Left ventricle myocardium inferior (tissue), 1 donor: ENCODE results near the gene NAA38. TPM values are rescaled to one million over a fixed set of nuclear protein-coding genes. Genes with fewer than 3 reads are reported as not detected.

Experiments
- DNase-seq: peaks from one replicate; pipeline ENCODE4 v3.0.0-alpha.2; 2020
- H3K27ac ChIP-seq: fragments of 200-600 bp; replicated peaks from 2 replicates; pipeline ENCODE4 v1.8.0; 2021
- H3K27me3 ChIP-seq: fragments of 200-600 bp; 2 replicates; pipeline ENCODE4 v1.8.0; 2021; ENCODE audit warnings: low read depth
- H3K36me3 ChIP-seq: fragments of 200-600 bp; 2 replicates; pipeline ENCODE4 v1.8.0; 2021
- H3K4me1 ChIP-seq: fragments of 200-600 bp; 2 replicates; pipeline ENCODE4 v1.8.0; 2021
- H3K4me3 ChIP-seq: fragments of 200-600 bp; 2 replicates; pipeline ENCODE4 v1.8.0; 2021; ENCODE audit warnings: mild to moderate bottlenecking, moderate library complexity
- H3K9me3 ChIP-seq: fragments of 200-600 bp; replicated peaks from 2 replicates; pipeline ENCODE4 v1.8.0; 2021
- CTCF ChIP-seq: fragments of 200-600 bp; IDR thresholded peaks from 2 replicates; pipeline ENCODE4 v1.8.0; 2021; ENCODE audit warnings: antibody characterized with exemption, mild to moderate bottlenecking, borderline replicate concordance
- intact Hi-C: fragments of 100-400 bp; cut with micrococcal nuclease; formaldehyde crosslinking; loops from one replicate; pipeline ENCODE4 v1.11.0; 2022
- total RNA-seq: library from RNA; stranded (reverse); fragmentation: NEBNext Ultra II Directional; extraction: Animal tissue kit (Norgen Biotek cat#: 25700); gene quantifications from one replicate; pipeline ENCODE4 v1.2.1, GENCODE V29; 2021
- donor health status: DM: no; HTN: yes; CAD: no; lungs with severe emphysema.

The NAA38 gene
- total RNA-seq, 1 donor from 2014 or later = 89.8 TPM

GRCh38 chr17:7844292-7845154, 12.8 kb downstream of the NAA38 start:
- H3K9me3 ChIP-seq = no peaks in the 10 kb centered on the region
- H3K27me3 ChIP-seq = no peaks in the 10 kb centered on the region
- intact Hi-C loops = no loop called here
- peak; percentile 88 for DNase-seq
- peaks cover 66% of the 10 kb centered on the region for H3K4me1 ChIP-seq
- peaks cover 37% of the 10 kb centered on the region for H3K36me3 ChIP-seq
- H3K27ac ChIP-seq = peak overlapping the region; percentile 96
- TF ChIP-seq CTCF = no peak
- peak overlapping the region; percentile 80 for H3K4me3 ChIP-seq

GRCh38 chr17:7843536-7844291, 13.6 kb downstream of the NAA38 start:
- peaks cover 29% of the 10 kb centered on the region for H3K36me3 ChIP-seq
- peaks cover 74% of the 10 kb centered on the region for H3K4me1 ChIP-seq
- DNase-seq = peak; percentile 83
- no peaks in the 10 kb centered on the region for H3K27me3 ChIP-seq
- peak overlapping the region; percentile 96 for H3K27ac ChIP-seq
- no peaks in the 10 kb centered on the region for H3K9me3 ChIP-seq
- intact Hi-C loops = no loop called here
- peak overlapping the region; percentile 80 for H3K4me3 ChIP-seq
- TF ChIP-seq CTCF = no peak

GRCh38 chr17:7843257-7843535, 14.2 kb downstream of the NAA38 start:
- H3K27ac ChIP-seq = peak overlapping the region; percentile 96
- H3K36me3 ChIP-seq = peaks cover 25% of the 10 kb centered on the region
- peak overlapping the region; percentile 80 for H3K4me3 ChIP-seq
- H3K9me3 ChIP-seq = no peaks in the 10 kb centered on the region
- no peak for DNase-seq
- H3K4me1 ChIP-seq = peaks cover 79% of the 10 kb centered on the region
- TF ChIP-seq CTCF = no peak
- H3K27me3 ChIP-seq = no peaks in the 10 kb centered on the region
- intact Hi-C loops = no loop called here

GRCh38 chr17:7842380-7843256, 14.7 kb downstream of the NAA38 start:
- Histone ChIP-seq H3K9me3 (no peaks in the 10 kb centered on the region), H3K36me3 (peaks cover 20% of the 10 kb centered on the region), H3K4me3 (peak overlapping the region; percentile 80), H3K27me3 (no peaks in the 10 kb centered on the region), H3K27ac (peak overlapping the region; percentile 96), H3K4me1 (peaks cover 83% of the 10 kb centered on the region)
- TF ChIP-seq CTCF = no peak
- DNase-seq = peak; percentile 70
- intact Hi-C loops = no loop called here

- peak; percentile 91 for DNase-seq
- peak; percentile 25 for TF ChIP-seq CTCF
- Histone ChIP-seq H3K27ac (peak overlapping the region; percentile 96), H3K9me3 (no peaks in the 10 kb centered on the region), H3K36me3 (peaks cover 15% of the 10 kb centered on the region), H3K4me1 (peaks cover 89% of the 10 kb centered on the region), H3K27me3 (no peaks in the 10 kb centered on the region), H3K4me3 (peak overlapping the region; percentile 80)
- intact Hi-C loops = no loop called here
Measured at GRCh38 chr17:7841915-7842379, 15.4 kb downstream of the NAA38 start.
